IMR-90 (cell line): ENCODE results near the gene PLTP. TPM values are rescaled to one million over a fixed set of nuclear protein-coding genes. Genes with fewer than 3 reads are reported as not detected.

Experiments
- ATAC-seq: fragments of 200-7000 bp; cut with Tn5 transposase; 2 replicates; pipeline ENCODE4 v1.9.1; 2020; ENCODE audit warnings: low read depth, mild to moderate bottlenecking, moderate library complexity
- BruUV-seq: library from RNA; stranded (reverse); fragments of 400-500 nt; replicated peaks from 2 replicates; lab custom pipeline; 2021; lab: Mats Ljungman, UMichigan
- CTCF ChIA-PET: fragments of 300-600 bp; formaldehyde crosslinking; extraction: SDS; loops from one replicate; lab custom pipeline; 2021; ENCODE audit warnings: antibody characterized with exemption; lab: Yijun Ruan, JAX
- POLR2A ChIA-PET: fragments of 300-600 bp; sonication (Branson Sonifier 250); formaldehyde crosslinking; loops from one replicate; lab custom pipeline; 2022; ENCODE audit warnings: antibody characterized with exemption; ENCODE audit not compliant: unreplicated experiment; lab: Charles Lee
- DNase-seq: peaks from one replicate; pipeline ENCODE4 v3.0.0; 2013
- H2AFZ ChIP-seq: replicated peaks from 2 replicates; pipeline ENCODE3; 2013; ENCODE audit warnings: low read length, mild to moderate bottlenecking; ENCODE audit not compliant: poor library complexity
- H2AK5ac ChIP-seq: 2 replicates; pipeline ENCODE4 v1.6.1; 2013; ENCODE audit warnings: low read depth, low read length, inconsistent platforms
- H2AK9ac ChIP-seq: replicated peaks from 2 replicates; pipeline ENCODE3; 2013; ENCODE audit warnings: mild to moderate bottlenecking, low read depth, low read length, moderate library complexity; ENCODE audit not compliant: poor library complexity
- H2BK120ac ChIP-seq: 2 replicates; pipeline ENCODE4 v1.6.1; 2013; ENCODE audit warnings: low read depth, low read length, inconsistent platforms
- H2BK15ac ChIP-seq: 3 replicates; pipeline ENCODE4 v1.6.1; 2013; ENCODE audit warnings: low read depth, low read length, inconsistent platforms
- H2BK20ac ChIP-seq: 2 replicates; pipeline ENCODE4 v1.6.1; 2013; ENCODE audit warnings: low read depth, mild to moderate bottlenecking, inconsistent platforms, low read length, moderate library complexity
- H2BK5ac ChIP-seq: 2 replicates; pipeline ENCODE4 v1.6.1; 2013; ENCODE audit warnings: mild to moderate bottlenecking, low read depth, low read length, inconsistent platforms; ENCODE audit not compliant: poor library complexity, severe bottlenecking
- H3K14ac ChIP-seq: replicated peaks from 2 replicates; pipeline ENCODE4 v1.6.1; 2013; ENCODE audit warnings: low read depth, low read length, inconsistent platforms
- H3K18ac ChIP-seq: 2 replicates; pipeline ENCODE4 v1.6.1; 2013; ENCODE audit warnings: low read depth, low read length, control low read depth
- H3K23ac ChIP-seq: 2 replicates; pipeline ENCODE4 v1.6.1; 2013; ENCODE audit warnings: low read depth, low read length, inconsistent platforms
- H3K27ac ChIP-seq: 2 replicates; pipeline ENCODE4 v1.5.1; 2013; ENCODE audit warnings: mild to moderate bottlenecking, control low read depth, low read length; ENCODE audit not compliant: insufficient read depth
- H3K27me3 ChIP-seq: 2 replicates; pipeline ENCODE4 v1.6.1; 2013; ENCODE audit warnings: low read length; ENCODE audit not compliant: control insufficient read depth, insufficient read depth
- H3K36me3 ChIP-seq: 2 replicates; pipeline ENCODE4 v1.6.1; 2013; ENCODE audit warnings: low read length, mixed read lengths; ENCODE audit not compliant: control insufficient read depth, insufficient read depth
- H3K4ac ChIP-seq: 2 replicates; pipeline ENCODE4 v1.6.1; 2013; ENCODE audit warnings: low read depth, low read length, inconsistent platforms
- H3K4me1 ChIP-seq: 2 replicates; pipeline ENCODE4 v1.6.1; 2013; ENCODE audit warnings: low read length, mixed read lengths; ENCODE audit not compliant: control insufficient read depth, insufficient read depth
- H3K4me2 ChIP-seq: 2 replicates; pipeline ENCODE4 v1.6.1; 2013; ENCODE audit warnings: low read depth, mild to moderate bottlenecking, control low read depth, low read length, moderate library complexity
- H3K4me3 ChIP-seq: 2 replicates; pipeline ENCODE4 v1.5.1; 2013; ENCODE audit warnings: low read depth, mild to moderate bottlenecking, control low read depth, low read length, moderate library complexity; ENCODE audit not compliant: insufficient read depth
- H3K56ac ChIP-seq: 2 replicates; pipeline ENCODE4 v1.6.1; 2013; ENCODE audit warnings: low read length, inconsistent platforms; ENCODE audit not compliant: insufficient read depth; ENCODE audit errors: extremely low read depth
- H3K79me1 ChIP-seq, 2 experiments: 2 replicates each; pipeline ENCODE4 v1.6.1; 2013; ENCODE audit warnings: low read length in 2 of 2, inconsistent platforms in 1 of 2, low read depth in 1 of 2
- H3K9ac ChIP-seq: 2 replicates; pipeline ENCODE4 v1.6.1; 2013; ENCODE audit warnings: low read depth, low read length, control low read depth
- H3K9me1 ChIP-seq: 2 replicates; pipeline ENCODE4 v1.6.1; 2013; ENCODE audit warnings: low read length, inconsistent platforms; ENCODE audit not compliant: insufficient read depth
- H3K9me3 ChIP-seq: 2 replicates; pipeline ENCODE4 v1.6.1; 2013; ENCODE audit warnings: low read length; ENCODE audit not compliant: control insufficient read depth, insufficient read depth
- H4K20me1 ChIP-seq: 2 replicates; pipeline ENCODE4 v1.6.1; 2013; ENCODE audit warnings: low read length, inconsistent platforms; ENCODE audit not compliant: insufficient read depth
- H4K5ac ChIP-seq: 2 replicates; pipeline ENCODE4 v1.6.1; 2013; ENCODE audit warnings: mild to moderate bottlenecking, low read depth, low read length, control low read depth
- H4K8ac ChIP-seq, 2 experiments: 2 replicates each; pipeline ENCODE4 v1.6.1; 2013; ENCODE audit warnings: low read depth in 2 of 2, low read length in 2 of 2, control low read depth in 1 of 2, inconsistent platforms in 1 of 2
- H4K91ac ChIP-seq: 2 replicates; pipeline ENCODE4 v1.6.1; 2013; ENCODE audit warnings: low read depth, low read length, inconsistent platforms; ENCODE audit not compliant: insufficient read depth
- BHLHE40 ChIP-seq: fragments of 150-350 bp; IDR thresholded peaks from 2 replicates; pipeline ENCODE4 v1.6.1; 2016; ENCODE audit warnings: mild to moderate bottlenecking, low read depth, low read length
- CEBPB ChIP-seq: IDR thresholded peaks from 2 replicates; pipeline ENCODE4 v1.6.1; 2012; ENCODE audit warnings: low read depth, low read length, improper control_type of control experiment
- CHD1 ChIP-seq: IDR thresholded peaks from 2 replicates; pipeline ENCODE4 v1.6.1; 2012; ENCODE audit warnings: low read depth, low read length, improper control_type of control experiment
- CTCF ChIP-seq: conservative IDR thresholded peaks from 2 replicates; pipeline ENCODE4 v1.5.1; 2012; ENCODE audit warnings: mild to moderate bottlenecking, low read depth, low read length, improper control_type of control experiment
- FOS ChIP-seq: fragments of 150-350 bp; IDR thresholded peaks from 2 replicates; pipeline ENCODE4 v1.6.1; 2016; ENCODE audit warnings: low read depth, low read length
- MAFK ChIP-seq: IDR thresholded peaks from 2 replicates; pipeline ENCODE4 v1.6.1; 2012; ENCODE audit warnings: low read depth, low read length, improper control_type of control experiment
- MXI1 ChIP-seq: IDR thresholded peaks from 2 replicates; pipeline ENCODE4 v1.6.1; 2012; ENCODE audit warnings: low read depth, mild to moderate bottlenecking, low read length, moderate library complexity, borderline replicate concordance
- NFE2L2 ChIP-seq: fragments of 150-350 bp; IDR thresholded peaks from 2 replicates; pipeline ENCODE4 v1.6.1; 2016; ENCODE audit warnings: low read depth, mild to moderate bottlenecking, low read length
- POLR2A ChIP-seq: IDR thresholded peaks from 2 replicates; pipeline ENCODE4 v1.6.1; 2012; ENCODE audit warnings: mild to moderate bottlenecking, low read depth, low read length
- RAD21 ChIP-seq: IDR thresholded peaks from 2 replicates; pipeline ENCODE4 v1.6.1; 2012; ENCODE audit warnings: low read length, improper control_type of control experiment
- RCOR1 ChIP-seq: IDR thresholded peaks from 2 replicates; pipeline ENCODE4 v1.6.1; 2012; ENCODE audit warnings: mild to moderate bottlenecking, low read length, improper control_type of control experiment; ENCODE audit not compliant: insufficient replicate concordance
- RFX5 ChIP-seq: IDR thresholded peaks from 2 replicates; pipeline ENCODE4 v1.8.0; 2012; ENCODE audit warnings: low read depth, mild to moderate bottlenecking, low read length, moderate library complexity
- SMC3 ChIP-seq: fragments of 150-350 bp; IDR thresholded peaks from 2 replicates; pipeline ENCODE4 v1.6.1; 2016; ENCODE audit warnings: low read depth, mild to moderate bottlenecking, antibody characterized with exemption, low read length, moderate library complexity
- WGBS, 2 experiments: methylation state at CpG; one replicate each; pipeline versions ENCODE4 v1.1.5 to v1.1.7; 2013; ENCODE audit warnings: missing lambda C conversion rate in 2 of 2; ENCODE audit not compliant: insufficient read length in 1 of 2; ENCODE audit errors: extremely low coverage in 2 of 2; 5-methylcytosine and 5-hydroxymethylcytosine counted together
- dilution Hi-C: fragments of 300-500 bp; cut with HindIII; formaldehyde crosslinking; loops from one replicate; pipeline ENCODE4 v1.14.3; 2018; ENCODE audit warnings: low sequenced_read_pairs; ENCODE audit not compliant: unreplicated experiment
- in situ Hi-C: fragments of 300-500 bp; cut with MboI; formaldehyde crosslinking; loops from 3 replicates; pipeline ENCODE4 v1.14.3; 2019; ENCODE audit warnings: low sequenced_read_pairs, inconsistent platforms, mixed read lengths
- intact Hi-C: fragments of 100-400 bp; cut with micrococcal nuclease; formaldehyde crosslinking; loops from 2 replicates; pipeline ENCODE4 v1.10.0; 2022
- polyA plus RNA-seq, 3 experiments: library from polyadenylated mRNA; depleted of rRNA; stranded (reverse); fragments of >200 nt; gene quantifications; 2 replicates each; pipeline ENCODE4 v1.2.3, GENCODE V29; 2012; ENCODE audit warnings: low replicate concordance in 1 of 3
- total RNA-seq: library from RNA; depleted of rRNA; stranded (reverse); fragments of >200 nt; gene quantifications from 2 replicates; pipeline ENCODE4 v1.2.3, GENCODE V29; 2012
- TF ChIP-seq, protein P1 (sequence below): fragments of 150-350 bp; IDR thresholded peaks from 2 replicates; pipeline ENCODE4 v1.6.1; 2017; ENCODE audit warnings: mild to moderate bottlenecking, antibody characterized with exemption, low read length, low read depth
- TF ChIP-seq, protein P2 (sequence below): fragments of 150-350 bp; IDR thresholded peaks from 2 replicates; pipeline ENCODE4 v1.6.1; 2016; ENCODE audit warnings: low read depth, mild to moderate bottlenecking, low read length, moderate library complexity, borderline replicate concordance

PLTP gene
- total and polyA plus RNA-seq, 2 of the 4 experiments (the other 2 are of a cell fraction), result 5.4 to 55.8 TPM

GRCh38 chr20:45886590-45887345 is 25.2 kb downstream of the PLTP start:
- Histone ChIP-seq H3K36me3 (peaks cover 26% of the 10 kb centered on the region), H2BK5ac (no peak overlapping the region), H3K18ac (no peak overlapping the region), H4K91ac (no peak overlapping the region), H4K8ac (no peak overlapping the region), H2AK9ac (no peak overlapping the region), H3K27me3 (no peaks in the 10 kb centered on the region), H3K14ac (no peak overlapping the region), H3K4ac (no peak overlapping the region), H2AK5ac (no peak overlapping the region), H3K56ac (no peak overlapping the region), H3K4me1 (peaks cover 2% of the 10 kb centered on the region; the same call in 1 of the 2 replicates), H3K9me3 (no peaks in the 10 kb centered on the region), H3K4me2 (no peak overlapping the region), H3K79me1 (peaks cover 5 to 63% of the 10 kb centered on the region in 2 experiments; a peak in 3 of 4 replicates), H2BK120ac (no peak overlapping the region), H4K5ac (no peak overlapping the region), H3K9ac (no peak overlapping the region), H3K27ac (no peak overlapping the region), H2AFZ (no peak overlapping the region), H2BK15ac (no peak overlapping the region), H3K9me1 (peaks cover 4% of the 10 kb centered on the region), H4K20me1 (no peaks in the 10 kb centered on the region; the same call in 1 of the 2 replicates), H2BK20ac (no peak overlapping the region), H3K23ac (no peak overlapping the region), H3K4me3 (no peak overlapping the region)
- ChIA-PET CTCF (no interaction called here), POLR2A (no interaction called here)
- in situ Hi-C loops, result no loop called here
- ATAC-seq (no peak), DNase-seq (no peak)
- intact Hi-C loops, result no loop called here
- dilution Hi-C loops, result no loop called here
- 95% methylated on average over 8 of the region's 19 CpGs; no CpG with 5 or more reads in 1 of the 2 experiments for WGBS, 2 experiments
- BruUV-seq, result no TSS peak
- TF ChIP-seq, protein P1, sequence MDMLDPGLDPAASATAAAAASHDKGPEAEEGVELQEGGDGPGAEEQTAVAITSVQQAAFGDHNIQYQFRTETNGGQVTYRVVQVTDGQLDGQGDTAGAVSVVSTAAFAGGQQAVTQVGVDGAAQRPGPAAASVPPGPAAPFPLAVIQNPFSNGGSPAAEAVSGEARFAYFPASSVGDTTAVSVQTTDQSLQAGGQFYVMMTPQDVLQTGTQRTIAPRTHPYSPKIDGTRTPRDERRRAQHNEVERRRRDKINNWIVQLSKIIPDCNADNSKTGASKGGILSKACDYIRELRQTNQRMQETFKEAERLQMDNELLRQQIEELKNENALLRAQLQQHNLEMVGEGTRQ, result no peak
- TF ChIP-seq NFE2L2 (no peak), SMC3 (no peak), RFX5 (no peak), FOS (no peak), CHD1 (no peak), RAD21 (no peak), RCOR1 (no peak), BHLHE40 (no peak), CTCF (no peak), CEBPB (no peak), MXI1 (no peak), MAFK (no peak), POLR2A (no peak)
- TF ChIP-seq, protein P2, sequence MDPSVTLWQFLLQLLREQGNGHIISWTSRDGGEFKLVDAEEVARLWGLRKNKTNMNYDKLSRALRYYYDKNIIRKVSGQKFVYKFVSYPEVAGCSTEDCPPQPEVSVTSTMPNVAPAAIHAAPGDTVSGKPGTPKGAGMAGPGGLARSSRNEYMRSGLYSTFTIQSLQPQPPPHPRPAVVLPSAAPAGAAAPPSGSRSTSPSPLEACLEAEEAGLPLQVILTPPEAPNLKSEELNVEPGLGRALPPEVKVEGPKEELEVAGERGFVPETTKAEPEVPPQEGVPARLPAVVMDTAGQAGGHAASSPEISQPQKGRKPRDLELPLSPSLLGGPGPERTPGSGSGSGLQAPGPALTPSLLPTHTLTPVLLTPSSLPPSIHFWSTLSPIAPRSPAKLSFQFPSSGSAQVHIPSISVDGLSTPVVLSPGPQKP, result no peak
